H1 (cell line): ENCODE results near the gene KRR1. TPM values are rescaled to one million over a fixed set of nuclear protein-coding genes. Genes with fewer than 3 reads are reported as not detected.

Source experiments
- CTCF ChIA-PET: fragments of 300-600 bp; sonication (Branson Sonifier 250); formaldehyde crosslinking; loops from one replicate; lab custom pipeline; 2021; ENCODE audit not compliant: partially characterized antibody; lab: Charles Lee
- POLR2A ChIA-PET: fragments of 300-600 bp; sonication (Branson Sonifier 250); formaldehyde crosslinking; loops from one replicate; lab custom pipeline; 2021; ENCODE audit warnings: inconsistent platforms; ENCODE audit not compliant: partially characterized antibody; lab: Charles Lee
- DNase-seq, 2 experiments: peaks; one replicate each; pipeline versions ENCODE4 v3.0.0 to v3.0.0-alpha.2; 2010 to 2022; ENCODE audit warnings: low spot score in 2 of 2, low read depth in 1 of 2, mixed read lengths in 1 of 2
- FAIRE-seq: peaks from 2 replicates; lab custom pipeline; 2011; peaks lifted over from hg19 to GRCh38; lab: Jason Lieb, UNC
- H2AFZ ChIP-seq: 2 replicates; pipeline ENCODE4 v1.8.1; 2012; ENCODE audit warnings: low read length, inconsistent platforms
- H2AK5ac ChIP-seq: 2 replicates; pipeline ENCODE4 v1.6.1; 2013; ENCODE audit warnings: low read depth, low read length
- H2BK120ac ChIP-seq: replicated peaks from 2 replicates; pipeline ENCODE3; 2013; ENCODE audit warnings: low read depth, low read length, inconsistent platforms
- H2BK12ac ChIP-seq: 2 replicates; pipeline ENCODE4 v1.6.1; 2013; ENCODE audit warnings: low read depth, low read length
- H2BK15ac ChIP-seq: 2 replicates; pipeline ENCODE4 v1.6.1; 2013; ENCODE audit warnings: low read length
- H2BK20ac ChIP-seq: 2 replicates; pipeline ENCODE4 v1.6.1; 2013; ENCODE audit warnings: low read length
- H2BK5ac ChIP-seq: 2 replicates; pipeline ENCODE4 v1.6.1; 2013; ENCODE audit warnings: low read depth, low read length
- H3K14ac ChIP-seq: 2 replicates; pipeline ENCODE4 v1.6.1; 2013; ENCODE audit warnings: inconsistent platforms; ENCODE audit not compliant: insufficient read length
- H3K18ac ChIP-seq: 2 replicates; pipeline ENCODE4 v1.6.1; 2013; ENCODE audit warnings: low read length; ENCODE audit errors: extremely low read depth
- H3K23ac ChIP-seq: 2 replicates; pipeline ENCODE4 v1.6.1; 2013; ENCODE audit warnings: inconsistent platforms; ENCODE audit not compliant: insufficient read length
- H3K23me2 ChIP-seq: 2 replicates; pipeline ENCODE4 v1.6.1; 2013; ENCODE audit warnings: low read depth, low read length
- H3K27ac ChIP-seq: 2 replicates; pipeline ENCODE4 v1.6.1; 2011; ENCODE audit warnings: low read depth, low read length, inconsistent platforms
- H3K27me3 ChIP-seq, 4 experiments: replicated peaks in 1 of 4; 1 replicate in 1 of 4; 2 replicates in 3 of 4; pipeline versions ENCODE4 v1.6.1 to v1.8.1; 2011 to 2013; ENCODE audit warnings: low read length in 3 of 4, mild to moderate bottlenecking in 3 of 4, inconsistent platforms in 2 of 4, mixed read lengths in 2 of 4, moderate library complexity in 1 of 4; ENCODE audit not compliant: control insufficient read depth in 3 of 4, insufficient read depth in 3 of 4; ENCODE audit errors: extremely low read depth in 1 of 4
- H3K36me3 ChIP-seq, 4 experiments: 2 replicates each; pipeline versions ENCODE4 v1.6.1 to v1.8.1; 2011 to 2013; ENCODE audit warnings: mild to moderate bottlenecking in 4 of 4, low read length in 3 of 4, moderate library complexity in 2 of 4, control low read depth in 1 of 4, inconsistent platforms in 1 of 4; ENCODE audit not compliant: insufficient read depth in 4 of 4, control insufficient read depth in 2 of 4
- H3K4ac ChIP-seq: replicated peaks from 2 replicates; pipeline ENCODE3; 2013; ENCODE audit warnings: low read length, low read depth, mixed read lengths, inconsistent platforms; ENCODE audit not compliant: insufficient read length
- H3K4me1 ChIP-seq, 4 experiments: replicated peaks in 1 of 4; 1 replicate in 1 of 4; 2 replicates in 3 of 4; pipeline versions ENCODE4 v1.6.1 to v1.8.1; 2011 to 2013; ENCODE audit warnings: low read length in 3 of 4, inconsistent platforms in 2 of 4, mixed read lengths in 1 of 4; ENCODE audit not compliant: insufficient read depth in 4 of 4, control insufficient read depth in 3 of 4
- H3K4me2 ChIP-seq, 2 experiments: 2 replicates each; pipeline versions ENCODE4 v1.6.1 to v1.8.1; 2011 to 2013; ENCODE audit warnings: low read depth in 2 of 2, low read length in 2 of 2, control low read depth in 1 of 2, inconsistent platforms in 1 of 2, mild to moderate bottlenecking in 1 of 2; ENCODE audit not compliant: insufficient read depth in 1 of 2
- H3K4me3 ChIP-seq, 4 experiments: fragments of 200-600, 300-600 bp in 1 of 4; sonication (generic), shearing (Covaris generic), sonication (Bioruptor Twin) in 1 of 4; 2 replicates each; pipeline versions ENCODE4 v1.5.1 to v1.8.1; 2011 to 2016; ENCODE audit warnings: low read length in 4 of 4, low read depth in 3 of 4, control low read depth in 2 of 4, inconsistent platforms in 2 of 4, mild to moderate bottlenecking in 2 of 4, mixed read lengths in 1 of 4, moderate library complexity in 1 of 4; ENCODE audit not compliant: insufficient read depth in 2 of 4; ENCODE audit errors: extremely low read depth in 1 of 4
- H3K56ac ChIP-seq: replicated peaks from 2 replicates; pipeline ENCODE3; 2013; ENCODE audit warnings: low read depth, mild to moderate bottlenecking, mixed read lengths, low read length, inconsistent platforms; ENCODE audit not compliant: insufficient read length
- H3K79me1 ChIP-seq: 2 replicates; pipeline ENCODE4 v1.6.1; 2013; ENCODE audit warnings: low read depth, low read length, control low read depth
- H3K79me2 ChIP-seq, 2 experiments: 2 replicates each; pipeline versions ENCODE4 v1.6.1 to v1.8.1; 2012 to 2013; ENCODE audit warnings: low read length in 2 of 2, mild to moderate bottlenecking in 2 of 2, inconsistent platforms in 1 of 2; ENCODE audit not compliant: insufficient read depth in 2 of 2, control insufficient read depth in 1 of 2
- H3K9ac ChIP-seq, 4 experiments: replicated peaks in 1 of 4; 1 replicate in 1 of 4; 2 replicates in 3 of 4; pipeline versions ENCODE4 v1.6.1 to v1.8.1; 2011 to 2013; ENCODE audit warnings: low read depth in 3 of 4, low read length in 3 of 4, control low read depth in 2 of 4, mild to moderate bottlenecking in 2 of 4, moderate library complexity in 2 of 4, inconsistent platforms in 1 of 4; ENCODE audit errors: extremely low read depth in 1 of 4
- H3K9me3 ChIP-seq, 2 experiments: 2 replicates each; pipeline versions ENCODE4 v1.6.1 to v1.8.1; 2012 to 2013; ENCODE audit warnings: mild to moderate bottlenecking in 2 of 2, moderate library complexity in 2 of 2, control low read depth in 1 of 2, inconsistent platforms in 1 of 2, low read depth in 1 of 2, low read length in 1 of 2, mixed read lengths in 1 of 2; ENCODE audit not compliant: insufficient read depth in 2 of 2
- H4K20me1 ChIP-seq, 2 experiments: replicated peaks in 1 of 2; 2 replicates each; pipeline versions ENCODE3 to v1.8.1; 2011 to 2013; ENCODE audit warnings: inconsistent platforms in 2 of 2, low read length in 2 of 2, mild to moderate bottlenecking in 1 of 2; ENCODE audit not compliant: insufficient read depth in 2 of 2, control insufficient read depth in 1 of 2
- H4K5ac ChIP-seq: 2 replicates; pipeline ENCODE4 v1.6.1; 2013; ENCODE audit warnings: low read length, low read depth, mixed read lengths, inconsistent platforms; ENCODE audit not compliant: insufficient read length
- H4K8ac ChIP-seq: 2 replicates; pipeline ENCODE4 v1.8.0; 2013; ENCODE audit warnings: mild to moderate bottlenecking, moderate library complexity, low read length, inconsistent platforms; ENCODE audit not compliant: insufficient read depth; ENCODE audit errors: extremely low read depth
- H4K91ac ChIP-seq: replicated peaks from 2 replicates; pipeline ENCODE3; 2013; ENCODE audit warnings: low read length, mixed read lengths, inconsistent platforms; ENCODE audit not compliant: insufficient read length
- CEBPB ChIP-seq: IDR thresholded peaks from 2 replicates; pipeline ENCODE4 v1.6.1; 2012; ENCODE audit warnings: low read depth, low read length
- CREB1 ChIP-seq: IDR thresholded peaks from 2 replicates; pipeline ENCODE4 v1.6.1; 2012; ENCODE audit warnings: inconsistent platforms
- FOSL1 ChIP-seq: IDR thresholded peaks from 2 replicates; pipeline ENCODE4 v1.6.1; 2011; ENCODE audit warnings: mild to moderate bottlenecking, low read depth, low read length, moderate library complexity; ENCODE audit not compliant: insufficient read depth
- GABPA ChIP-seq: IDR thresholded peaks from 2 replicates; pipeline ENCODE4 v1.6.1; 2011; ENCODE audit warnings: mild to moderate bottlenecking, low read length, moderate library complexity, borderline replicate concordance; ENCODE audit not compliant: insufficient read depth
- KDM5A ChIP-seq: fragments of 200-600 bp; IDR thresholded peaks from 2 replicates; pipeline ENCODE4 v1.7.1; 2012; ENCODE audit warnings: mild to moderate bottlenecking, low read length, inconsistent platforms, mixed read lengths
- SIX5 ChIP-seq: IDR thresholded peaks from 2 replicates; pipeline ENCODE4 v1.6.1; 2011; ENCODE audit warnings: mild to moderate bottlenecking, low read depth, low read length
- WGBS, 2 experiments: shearing (Covaris generic) in 1 of 2; methylation state at CpG; one replicate each; pipeline versions ENCODE4 v1.1.6 to v1.1.7; 2013 to 2015; ENCODE audit warnings: low lambda C conversion rate in 2 of 2, mixed read lengths in 2 of 2, inconsistent platforms in 1 of 2, low coverage in 1 of 2, missing lambda C conversion rate in 1 of 2; ENCODE audit not compliant: insufficient replicate concordance in 2 of 2, insufficient coverage in 1 of 2, insufficient read length in 1 of 2; ENCODE audit errors: extremely low coverage in 1 of 2, missing lambda C conversion rate in 1 of 2; 5-methylcytosine and 5-hydroxymethylcytosine counted together
- polyA plus RNA-seq, 7 experiments: library from polyadenylated mRNA; depleted of rRNA in 3 of 7; stranded (reverse) in 5 of 7; unstranded in 2 of 7; fragments of >200 nt in 5 of 7; fragments of 200-250 nt in 2 of 7; gene quantifications; 1 replicate in 5 of 7; 2 replicates in 1 of 7; 4 replicates in 1 of 7; pipeline versions ENCODE4 v1.2.1 to v1.2.3, GENCODE V29; 2011 to 2013; ENCODE audit warnings: missing spikeins in 2 of 7, mixed read lengths in 2 of 7
- total RNA-seq: library from RNA; stranded (reverse); fragmentation: NEBNext Ultra II Directional; extraction: Animal tissue kit (Norgen Biotek cat#: 25700); gene quantifications from 2 replicates; pipeline ENCODE4 v1.2.1, GENCODE V29; 2021

KRR1 gene
- total and polyA plus RNA-seq, 2 of the 8 experiments (the other 6 are each of a cell fraction or from before 2014, with no cell fraction given), result 6.1 to 80.1 TPM

DNA sequence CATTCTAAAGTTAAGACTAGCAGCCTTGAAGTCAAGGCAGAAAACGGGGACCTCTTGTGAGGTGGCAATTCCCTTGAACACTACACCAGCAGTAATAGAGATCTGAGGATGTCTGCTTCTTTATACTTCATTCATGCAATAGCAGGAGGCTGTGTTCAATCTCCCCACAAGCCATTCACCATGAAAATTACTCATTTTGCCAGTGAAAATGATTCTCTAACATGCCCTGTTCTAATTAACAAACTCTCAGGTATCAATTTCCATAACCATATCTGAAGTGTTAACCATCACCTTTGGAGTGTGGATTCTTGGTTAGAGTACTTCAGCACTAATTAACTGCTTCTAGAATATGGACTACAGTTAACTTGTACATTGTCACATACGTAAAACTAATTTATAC, 34.3 kb downstream of the KRR1 start:
- H4K8ac ChIP-seq, result no peak overlapping the region
- H3K23ac ChIP-seq, result no peak overlapping the region
- H3K27me3 ChIP-seq, result no peaks in the 10 kb centered on the region
- H3K9me3 ChIP-seq, result no peaks in the 10 kb centered on the region
- H3K4me1 ChIP-seq, result peaks cover 0 to 3% (median 0%) of the 10 kb centered on the region in 4 experiments; a peak in 2 of 7 replicates
- FAIRE-seq (no peak), DNase-seq (no peak)
- ChIA-PET POLR2A (no interaction called here), CTCF (interaction anchor here (1.7 to 4.3 kb wide), 2 partner anchors 7 to 10 kb away, joined by 4 to 33 read pairs; no protein-coding TSS in a partner anchor)
- H2BK15ac ChIP-seq, result no peak overlapping the region
- H3K79me2 ChIP-seq, result no peaks in the 10 kb centered on the region
- no peak overlapping the region for H3K18ac ChIP-seq
- H3K4me3 ChIP-seq, result no peak overlapping the region
- no peak overlapping the region for H4K91ac ChIP-seq
- no peaks in the 10 kb centered on the region for H3K79me1 ChIP-seq
- H2AK5ac ChIP-seq, result no peak overlapping the region
- no peak overlapping the region for H2BK5ac ChIP-seq
- H3K27ac ChIP-seq, result no peak overlapping the region
- no peak overlapping the region for H2AFZ ChIP-seq
- H2BK20ac ChIP-seq, result no peak overlapping the region
- WGBS, 2 experiments, result 91% methylated on average over 2 of the region's 2 CpGs; no CpG with 5 or more reads in 1 of the 2 experiments
- no peak overlapping the region for H2BK120ac ChIP-seq
- no peak overlapping the region for H3K56ac ChIP-seq
- no peak overlapping the region for H3K9ac ChIP-seq
- no peaks in the 10 kb centered on the region for H4K20me1 ChIP-seq
- no peak overlapping the region for H2BK12ac ChIP-seq
- H3K36me3 ChIP-seq, result no peaks in the 10 kb centered on the region
- H3K14ac ChIP-seq, result no peak overlapping the region
- no peak overlapping the region for H3K4ac ChIP-seq
- H4K5ac ChIP-seq, result no peak overlapping the region
- H3K4me2 ChIP-seq, result no peak overlapping the region
- H3K23me2 ChIP-seq, result no peaks in the 10 kb centered on the region
- no peak for TF ChIP-seq KDM5A
- TF ChIP-seq CEBPB, result no peak
- no peak for TF ChIP-seq SIX5
- TF ChIP-seq FOSL1, result no peak
- TF ChIP-seq CREB1, result no peak
- no peak for TF ChIP-seq GABPA
